GM23338 (cell line): ENCODE results near the gene ZNF22. TPM values are rescaled to one million over a fixed set of nuclear protein-coding genes. Genes with fewer than 3 reads are reported as not detected.

Experiments
- ATAC-seq: fragments of 200-7000 bp; cut with Tn5 transposase; 3 replicates; pipeline ENCODE4 v1.9.1; 2020
- DNase-seq: peaks from one replicate; pipeline ENCODE4 v3.0.0-alpha.2; 2015; ENCODE audit warnings: low spot score
- H2AFZ ChIP-seq: fragments of 200-600 bp; sonication (generic); 2 replicates; pipeline ENCODE4 v1.8.0; 2016; ENCODE audit warnings: antibody characterized with exemption, mild to moderate bottlenecking, moderate library complexity
- H3F3A ChIP-seq: fragments of 200-600 bp; sonication (generic); replicated peaks from 2 replicates; pipeline ENCODE4 v1.8.0; 2017; ENCODE audit warnings: antibody characterized with exemption, mixed run types, low read depth
- H3K27ac ChIP-seq: fragments of 200-600 bp; sonication (generic); 2 replicates; pipeline ENCODE4 v1.6.1; 2016; ENCODE audit warnings: low read depth
- H3K27me3 ChIP-seq: fragments of 200-600 bp; sonication (generic); 2 replicates; pipeline ENCODE4 v1.8.0; 2016; ENCODE audit warnings: mild to moderate bottlenecking, mixed run types, moderate library complexity; ENCODE audit not compliant: insufficient read depth
- H3K36me3 ChIP-seq: fragments of 200-600 bp; sonication (generic); 2 replicates; pipeline ENCODE4 v1.8.0; 2016; ENCODE audit warnings: mild to moderate bottlenecking; ENCODE audit not compliant: insufficient read depth
- H3K4me1 ChIP-seq: fragments of 200-600 bp; sonication (generic); 2 replicates; pipeline ENCODE4 v1.8.0; 2016; ENCODE audit warnings: mild to moderate bottlenecking, moderate library complexity; ENCODE audit not compliant: insufficient read depth
- H3K4me2 ChIP-seq: fragments of 200-600 bp; sonication (generic); 2 replicates; pipeline ENCODE4 v1.7.1; 2017; ENCODE audit warnings: mixed run types
- H3K4me3 ChIP-seq: fragments of 200-600 bp; sonication (generic); 2 replicates; pipeline ENCODE4 v1.6.1; 2016; ENCODE audit warnings: mixed run types
- H3K79me2 ChIP-seq: fragments of 200-600 bp; sonication (generic); replicated peaks from 2 replicates; pipeline ENCODE4 v1.8.0; 2017; ENCODE audit warnings: mild to moderate bottlenecking; ENCODE audit not compliant: insufficient read depth
- H3K9me2 ChIP-seq: fragments of 200-600 bp; sonication (generic); 2 replicates; pipeline ENCODE4 v1.8.0; 2017; ENCODE audit not compliant: insufficient read depth
- H4K20me1 ChIP-seq: fragments of 200-600 bp; sonication (generic); replicated peaks from 2 replicates; pipeline ENCODE4 v1.8.0; 2017; ENCODE audit warnings: mild to moderate bottlenecking; ENCODE audit not compliant: insufficient read depth
- H3K27ac Mint-ChIP-seq: 2 replicates; pipeline ENCODE4 v1.8.0; 2020; ENCODE audit warnings: inconsistent platforms, mild to moderate bottlenecking, moderate library complexity, mixed read lengths
- H3K27me3 Mint-ChIP-seq: 3 replicates; pipeline ENCODE4 v1.8.0; 2022; ENCODE audit warnings: low read depth, mild to moderate bottlenecking, moderate library complexity, mixed read lengths, inconsistent platforms; ENCODE audit not compliant: insufficient read depth, poor library complexity
- H3K36me3 Mint-ChIP-seq: 3 replicates; pipeline ENCODE4 v1.8.0; 2021; ENCODE audit warnings: low read depth, mild to moderate bottlenecking, inconsistent platforms, moderate library complexity, mixed read lengths
- H3K4me1 Mint-ChIP-seq: 3 replicates; pipeline ENCODE4 v1.8.0; 2020; ENCODE audit warnings: mild to moderate bottlenecking, inconsistent platforms, mixed read lengths
- H3K4me3 Mint-ChIP-seq: 3 replicates; pipeline ENCODE4 v1.8.0; 2021; ENCODE audit warnings: moderate library complexity, mild to moderate bottlenecking, inconsistent platforms, mixed read lengths
- H3K9me3 Mint-ChIP-seq: 3 replicates; pipeline ENCODE4 v1.8.0; 2020; ENCODE audit warnings: moderate library complexity, mild to moderate bottlenecking, inconsistent platforms, mixed read lengths
- ETS1 ChIP-seq: IDR thresholded peaks from 2 replicates; pipeline ENCODE4 v1.6.1; 2016; ENCODE audit warnings: antibody characterized with exemption
- EZH2 ChIP-seq: fragments of 200-600 bp; sonication (generic); IDR thresholded peaks from one replicate; pipeline ENCODE4 v1.8.0; 2017; ENCODE audit warnings: antibody characterized with exemption, mild to moderate bottlenecking, low read depth; ENCODE audit not compliant: unreplicated experiment
- EZH2phosphoT487 ChIP-seq: fragments of 200-600 bp; sonication (generic); IDR thresholded peaks from one replicate; pipeline ENCODE4 v1.8.1; 2018; ENCODE audit warnings: antibody characterized with exemption; ENCODE audit not compliant: unreplicated experiment
- JUNB ChIP-seq: IDR thresholded peaks from one replicate; pipeline ENCODE4 v1.6.1; 2016; ENCODE audit warnings: antibody characterized with exemption; ENCODE audit not compliant: unreplicated experiment
- NANOG ChIP-seq: IDR thresholded peaks from 2 replicates; pipeline ENCODE4 v1.6.1; 2016; ENCODE audit warnings: antibody characterized with exemption, borderline replicate concordance
- POLR2AphosphoS5 ChIP-seq: IDR thresholded peaks from 2 replicates; pipeline ENCODE4 v1.6.1; 2016; ENCODE audit warnings: antibody characterized with exemption, low read depth
- REST ChIP-seq: IDR thresholded peaks from one replicate; pipeline ENCODE4 v1.6.1; 2018; ENCODE audit warnings: antibody characterized with exemption; ENCODE audit not compliant: unreplicated experiment
- STAT1 ChIP-seq: IDR thresholded peaks from one replicate; pipeline ENCODE4 v1.6.1; 2016; ENCODE audit warnings: antibody characterized with exemption; ENCODE audit not compliant: unreplicated experiment
- ZNF114 ChIP-seq: fragments of 250-450 bp; sonication (Bioruptor Pico); IDR thresholded peaks from 2 replicates; pipeline ENCODE4 v1.5.0; 2020; ENCODE audit warnings: mild to moderate bottlenecking, moderate library complexity
- ZNF331 ChIP-seq: fragments of 250-450 bp; sonication (Bioruptor Pico); IDR thresholded peaks from 2 replicates; pipeline ENCODE4 v1.5.0; 2020; ENCODE audit warnings: low read depth, mild to moderate bottlenecking, moderate library complexity
- polyA plus RNA-seq: library from polyadenylated mRNA; unstranded; fragments of >200 nt; fragmentation: Nextera tagmentation; extraction: Ambion mirVana; gene quantifications from 2 replicates; pipeline ENCODE4 v1.2.1, GENCODE V29; 2016
- total RNA-seq: library from RNA; depleted of rRNA; stranded (reverse); fragments of >200 nt; shearing (Covaris generic); gene quantifications from 2 replicates; pipeline ENCODE4 v1.2.3, GENCODE V29; 2014
- TF ChIP-seq, protein P1 (sequence below), 2 experiments: fragments of 200-600 bp in 1 of 2; sonication (generic) in 1 of 2; conservative IDR thresholded peaks; 2 replicates each; pipeline versions ENCODE4 v1.5.1 to v1.6.1; 2016 to 2017; ENCODE audit warnings: antibody characterized with exemption in 2 of 2, low read depth in 2 of 2, mild to moderate bottlenecking in 2 of 2, moderate library complexity in 1 of 2
- TF ChIP-seq, protein P2 (sequence below): fragments of 250-450 bp; sonication (Bioruptor Pico); IDR thresholded peaks from 2 replicates; pipeline ENCODE4 v1.5.0; 2020; ENCODE audit warnings: mild to moderate bottlenecking, moderate library complexity

ZNF22 gene
- total and polyA plus RNA-seq, 2 experiments from 2014 or later, result 40.5 to 81.8 TPM

- H3K4me1 Mint-ChIP-seq, result peaks cover 50% of the 10 kb centered on the region
- H3K79me2 ChIP-seq, result no peaks in the 10 kb centered on the region
- H3K27ac Mint-ChIP-seq, result no peak overlapping the region
- H3K36me3 ChIP-seq, result no peaks in the 10 kb centered on the region
- H2AFZ ChIP-seq, result no peak overlapping the region
- H3K4me1 ChIP-seq, result peaks cover 22% of the 10 kb centered on the region
- H3K36me3 Mint-ChIP-seq, result peaks cover 3% of the 10 kb centered on the region; the same call in 1 of the 3 replicates
- no peaks in the 10 kb centered on the region for H4K20me1 ChIP-seq
- no peak overlapping the region for H3K4me3 ChIP-seq
- TF ChIP-seq EZH2phosphoT487 (no peak), POLR2AphosphoS5 (no peak), STAT1 (no peak), REST (no peak), NANOG (no peak), EZH2 (no peak), ZNF331 (CRISPR knock-in tag) (no peak), ETS1 (no peak), ZNF114 (CRISPR knock-in tag) (no peak), JUNB (no peak)
- TF ChIP-seq, protein P1, sequence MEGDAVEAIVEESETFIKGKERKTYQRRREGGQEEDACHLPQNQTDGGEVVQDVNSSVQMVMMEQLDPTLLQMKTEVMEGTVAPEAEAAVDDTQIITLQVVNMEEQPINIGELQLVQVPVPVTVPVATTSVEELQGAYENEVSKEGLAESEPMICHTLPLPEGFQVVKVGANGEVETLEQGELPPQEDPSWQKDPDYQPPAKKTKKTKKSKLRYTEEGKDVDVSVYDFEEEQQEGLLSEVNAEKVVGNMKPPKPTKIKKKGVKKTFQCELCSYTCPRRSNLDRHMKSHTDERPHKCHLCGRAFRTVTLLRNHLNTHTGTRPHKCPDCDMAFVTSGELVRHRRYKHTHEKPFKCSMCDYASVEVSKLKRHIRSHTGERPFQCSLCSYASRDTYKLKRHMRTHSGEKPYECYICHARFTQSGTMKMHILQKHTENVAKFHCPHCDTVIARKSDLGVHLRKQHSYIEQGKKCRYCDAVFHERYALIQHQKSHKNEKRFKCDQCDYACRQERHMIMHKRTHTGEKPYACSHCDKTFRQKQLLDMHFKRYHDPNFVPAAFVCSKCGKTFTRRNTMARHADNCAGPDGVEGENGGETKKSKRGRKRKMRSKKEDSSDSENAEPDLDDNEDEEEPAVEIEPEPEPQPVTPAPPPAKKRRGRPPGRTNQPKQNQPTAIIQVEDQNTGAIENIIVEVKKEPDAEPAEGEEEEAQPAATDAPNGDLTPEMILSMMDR (conservative IDR thresholded peaks at IDR 0.05; ENCODE audit: low read depth in 2 of 2), result no peak
- TF ChIP-seq, protein P2, sequence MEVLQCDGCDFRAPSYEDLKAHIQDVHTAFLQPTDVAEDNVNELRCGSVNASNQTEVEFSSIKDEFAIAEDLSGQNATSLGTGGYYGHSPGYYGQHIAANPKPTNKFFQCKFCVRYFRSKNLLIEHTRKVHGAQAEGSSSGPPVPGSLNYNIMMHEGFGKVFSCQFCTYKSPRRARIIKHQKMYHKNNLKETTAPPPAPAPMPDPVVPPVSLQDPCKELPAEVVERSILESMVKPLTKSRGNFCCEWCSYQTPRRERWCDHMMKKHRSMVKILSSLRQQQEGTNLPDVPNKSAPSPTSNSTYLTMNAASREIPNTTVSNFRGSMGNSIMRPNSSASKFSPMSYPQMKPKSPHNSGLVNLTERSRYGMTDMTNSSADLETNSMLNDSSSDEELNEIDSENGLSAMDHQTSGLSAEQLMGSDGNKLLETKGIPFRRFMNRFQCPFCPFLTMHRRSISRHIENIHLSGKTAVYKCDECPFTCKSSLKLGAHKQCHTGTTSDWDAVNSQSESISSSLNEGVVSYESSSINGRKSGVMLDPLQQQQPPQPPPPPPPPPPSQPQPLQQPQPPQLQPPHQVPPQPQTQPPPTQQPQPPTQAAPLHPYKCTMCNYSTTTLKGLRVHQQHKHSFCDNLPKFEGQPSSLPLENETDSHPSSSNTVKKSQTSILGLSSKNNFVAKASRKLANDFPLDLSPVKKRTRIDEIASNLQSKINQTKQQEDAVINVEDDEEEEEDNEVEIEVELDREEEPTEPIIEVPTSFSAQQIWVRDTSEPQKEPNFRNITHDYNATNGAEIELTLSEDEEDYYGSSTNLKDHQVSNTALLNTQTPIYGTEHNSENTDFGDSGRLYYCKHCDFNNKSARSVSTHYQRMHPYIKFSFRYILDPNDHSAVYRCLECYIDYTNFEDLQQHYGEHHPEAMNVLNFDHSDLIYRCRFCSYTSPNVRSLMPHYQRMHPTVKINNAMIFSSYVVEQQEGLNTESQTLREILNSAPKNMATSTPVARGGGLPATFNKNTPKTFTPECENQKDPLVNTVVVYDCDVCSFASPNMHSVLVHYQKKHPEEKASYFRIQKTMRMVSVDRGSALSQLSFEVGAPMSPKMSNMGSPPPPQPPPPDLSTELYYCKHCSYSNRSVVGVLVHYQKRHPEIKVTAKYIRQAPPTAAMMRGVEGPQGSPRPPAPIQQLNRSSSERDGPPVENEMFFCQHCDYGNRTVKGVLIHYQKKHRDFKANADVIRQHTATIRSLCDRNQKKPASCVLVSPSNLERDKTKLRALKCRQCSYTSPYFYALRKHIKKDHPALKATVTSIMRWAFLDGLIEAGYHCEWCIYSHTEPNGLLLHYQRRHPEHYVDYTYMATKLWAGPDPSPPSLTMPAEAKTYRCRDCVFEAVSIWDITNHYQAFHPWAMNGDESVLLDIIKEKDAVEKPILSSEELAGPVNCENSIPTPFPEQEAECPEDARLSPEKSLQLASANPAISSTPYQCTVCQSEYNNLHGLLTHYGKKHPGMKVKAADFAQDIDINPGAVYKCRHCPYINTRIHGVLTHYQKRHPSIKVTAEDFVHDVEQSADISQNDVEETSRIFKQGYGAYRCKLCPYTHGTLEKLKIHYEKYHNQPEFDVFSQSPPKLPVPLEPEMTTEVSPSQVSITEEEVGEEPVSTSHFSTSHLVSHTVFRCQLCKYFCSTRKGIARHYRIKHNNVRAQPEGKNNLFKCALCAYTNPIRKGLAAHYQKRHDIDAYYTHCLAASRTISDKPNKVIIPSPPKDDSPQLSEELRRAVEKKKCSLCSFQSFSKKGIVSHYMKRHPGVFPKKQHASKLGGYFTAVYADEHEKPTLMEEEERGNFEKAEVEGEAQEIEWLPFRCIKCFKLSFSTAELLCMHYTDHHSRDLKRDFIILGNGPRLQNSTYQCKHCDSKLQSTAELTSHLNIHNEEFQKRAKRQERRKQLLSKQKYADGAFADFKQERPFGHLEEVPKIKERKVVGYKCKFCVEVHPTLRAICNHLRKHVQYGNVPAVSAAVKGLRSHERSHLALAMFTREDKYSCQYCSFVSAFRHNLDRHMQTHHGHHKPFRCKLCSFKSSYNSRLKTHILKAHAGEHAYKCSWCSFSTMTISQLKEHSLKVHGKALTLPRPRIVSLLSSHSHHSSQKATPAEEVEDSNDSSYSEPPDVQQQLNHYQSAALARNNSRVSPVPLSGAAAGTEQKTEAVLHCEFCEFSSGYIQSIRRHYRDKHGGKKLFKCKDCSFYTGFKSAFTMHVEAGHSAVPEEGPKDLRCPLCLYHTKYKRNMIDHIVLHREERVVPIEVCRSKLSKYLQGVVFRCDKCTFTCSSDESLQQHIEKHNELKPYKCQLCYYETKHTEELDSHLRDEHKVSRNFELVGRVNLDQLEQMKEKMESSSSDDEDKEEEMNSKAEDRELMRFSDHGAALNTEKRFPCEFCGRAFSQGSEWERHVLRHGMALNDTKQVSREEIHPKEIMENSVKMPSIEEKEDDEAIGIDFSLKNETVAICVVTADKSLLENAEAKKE, result no peak
- no peak overlapping the region for H3K4me3 Mint-ChIP-seq
- H3K27me3 ChIP-seq, result no peaks in the 10 kb centered on the region
- peaks cover 8% of the 10 kb centered on the region for H3K27me3 Mint-ChIP-seq
- 0 out of 2 replicates have a peak, but pooled peaks cover 7% of the 10 kb centered on the region for H3F3A ChIP-seq
- no peak overlapping the region for H3K27ac ChIP-seq
- no peak overlapping the region for H3K4me2 ChIP-seq
- H3K9me2 ChIP-seq, result no peaks in the 10 kb centered on the region
- ATAC-seq, result no peak
- no peak for DNase-seq
- H3K9me3 Mint-ChIP-seq, result peaks cover 3% of the 10 kb centered on the region; the same call in 1 of the 3 replicates
Measured at GRCh38 chr10:44994752-44995530, 5.8 kb upstream of the ZNF22 start.
